K562 (cell line): ENCODE data around the gene EIF3K. TPM values are rescaled to one million over a fixed set of nuclear protein-coding genes. Genes with fewer than 3 reads are reported as not detected.

ENCODE experiments used
- ATAC-seq: fragments of 200-7000 bp; cut with Tn5 transposase; 3 replicates; pipeline ENCODE4 v1.9.1; 2020; ENCODE audit warnings: moderate library complexity
- BruUV-seq: library from RNA; stranded (reverse); fragments of 400-500 nt; replicated peaks from 2 replicates; lab custom pipeline; 2021; lab: Mats Ljungman, UMichigan
- CTCF ChIA-PET: fragments of 300-600 bp; formaldehyde crosslinking; extraction: SDS; loops from one replicate; lab custom pipeline; 2021; ENCODE audit warnings: low intra/inter-chr PET ratio; lab: Yijun Ruan, JAX
- POLR2A ChIA-PET: fragments of 300-600, 350-650 bp; sonication (Branson Sonifier 250); formaldehyde crosslinking; extraction: SDS; loops from one replicate; lab custom pipeline; 2021; ENCODE audit warnings: antibody characterized with exemption, inconsistent platforms; lab: Yijun Ruan, JAX
- DNase-seq, 4 experiments: peaks; one replicate each; pipeline versions ENCODE4 v3.0.0 to v3.0.0-alpha.2; 2011 to 2018; ENCODE audit warnings: low spot score in 3 of 4, mixed read lengths in 3 of 4; ENCODE audit errors: extremely low read depth in 1 of 4
- FAIRE-seq: peaks from 2 replicates; lab custom pipeline; 2011; peaks lifted over from hg19 to GRCh38; lab: Jason Lieb, UNC
- H2AFZ ChIP-seq: 2 replicates; pipeline ENCODE4 v1.6.0; 2011; ENCODE audit warnings: low read depth, low read length, control low read depth, inconsistent platforms
- H3K27ac ChIP-seq: fragments of 200-600 bp; 3 replicates; pipeline ENCODE4 v1.8.0; 2011; ENCODE audit warnings: low read depth, mild to moderate bottlenecking, control low read depth, inconsistent platforms, low read length, moderate library complexity, mixed read lengths; ENCODE audit errors: extremely low read depth
- H3K27me3 ChIP-seq, 2 experiments: fragments of 300-600 bp in 1 of 2; 2 replicates in 1 of 2; 3 replicates in 1 of 2; pipeline versions ENCODE4 v1.6.0 to v1.8.0; 2011; ENCODE audit warnings: inconsistent platforms in 2 of 2, low read length in 2 of 2, mild to moderate bottlenecking in 1 of 2, mixed read lengths in 1 of 2, moderate library complexity in 1 of 2; ENCODE audit not compliant: control insufficient read depth in 2 of 2, insufficient read depth in 2 of 2
- H3K36me3 ChIP-seq: fragments of 300-600 bp; 3 replicates; pipeline ENCODE4 v1.8.0; 2011; ENCODE audit warnings: mild to moderate bottlenecking, low read length, inconsistent platforms; ENCODE audit not compliant: control insufficient read depth, insufficient read depth
- H3K4me1 ChIP-seq, 2 experiments: fragments of 200-600 bp in 1 of 2; replicated peaks in 1 of 2; 2 replicates in 1 of 2; 3 replicates in 1 of 2; pipeline versions ENCODE4 v1.5.1 to v1.8.0; 2011; ENCODE audit warnings: inconsistent platforms in 2 of 2, low read length in 2 of 2, mild to moderate bottlenecking in 1 of 2, mixed read lengths in 1 of 2, moderate library complexity in 1 of 2; ENCODE audit not compliant: control insufficient read depth in 2 of 2, insufficient read depth in 2 of 2
- H3K4me2 ChIP-seq: 2 replicates; pipeline ENCODE4 v1.6.1; 2011; ENCODE audit warnings: low read length, control low read depth, inconsistent platforms, mixed read lengths; ENCODE audit not compliant: insufficient read depth
- H3K4me3 ChIP-seq: fragments of 200-600 bp; sonication (generic), shearing (Covaris generic); 2 replicates; pipeline ENCODE4 v1.5.1; 2016; ENCODE audit warnings: control low read depth, inconsistent platforms
- H3K79me2 ChIP-seq: fragments of 200-600 bp; 3 replicates; pipeline ENCODE4 v1.8.0; 2011; ENCODE audit warnings: low read length, inconsistent platforms; ENCODE audit not compliant: control insufficient read depth, insufficient read depth
- H3K9ac ChIP-seq, 2 experiments: 2 replicates each; pipeline versions ENCODE4 v1.6.0 to v1.6.1; 2011; ENCODE audit warnings: low read depth in 2 of 2, low read length in 2 of 2, control low read depth in 1 of 2, inconsistent platforms in 1 of 2, mild to moderate bottlenecking in 1 of 2, mixed read lengths in 1 of 2; ENCODE audit not compliant: insufficient read depth in 1 of 2
- H3K9me1 ChIP-seq: one replicate; pipeline ENCODE4 v1.6.0; 2011; ENCODE audit warnings: inconsistent platforms, mild to moderate bottlenecking, low read length, moderate library complexity; ENCODE audit not compliant: control insufficient read depth, insufficient read depth
- H3K9me3 ChIP-seq: replicated peaks from 2 replicates; pipeline ENCODE4 v1.5.1; 2011; ENCODE audit warnings: low read depth, low read length, inconsistent platforms; ENCODE audit not compliant: control insufficient read depth, insufficient read depth
- H4K20me1 ChIP-seq: replicated peaks from 2 replicates; pipeline ENCODE4 v1.6.1; 2011; ENCODE audit warnings: low read length, inconsistent platforms, mixed read lengths; ENCODE audit not compliant: control insufficient read depth, insufficient read depth
- ARNT ChIP-seq, 2 experiments: fragments of 450-650 bp; IDR thresholded peaks; 2 replicates each; pipeline ENCODE4 v1.6.1; 2016; ENCODE audit warnings: mild to moderate bottlenecking in 1 of 2
- CCAR2 ChIP-seq: fragments of 200-400 bp; formaldehyde crosslinking; IDR thresholded peaks from 2 replicates; pipeline ENCODE4 v1.6.1; 2017; ENCODE audit warnings: mild to moderate bottlenecking, low read depth, low read length
- CHAMP1 ChIP-seq: fragments of 450-650 bp; IDR thresholded peaks from 2 replicates; pipeline ENCODE4 v1.6.1; 2016; ENCODE audit warnings: mild to moderate bottlenecking
- COPS2 ChIP-seq: fragments of 450-650 bp; conservative IDR thresholded peaks from 2 replicates; pipeline ENCODE4 v1.6.1; 2016; ENCODE audit warnings: mild to moderate bottlenecking, moderate library complexity
- HDAC8 ChIP-seq: fragments of 450-650 bp; IDR thresholded peaks from 2 replicates; pipeline ENCODE4 v1.6.1; 2016; ENCODE audit warnings: mild to moderate bottlenecking, missing genetic modification characterization, moderate library complexity, missing compliant biosample characterization
- L3MBTL2 ChIP-seq: fragments of 450-650 bp; IDR thresholded peaks from 2 replicates; pipeline ENCODE4 v1.6.1; 2016; ENCODE audit warnings: mild to moderate bottlenecking, moderate library complexity
- MEF2D ChIP-seq: conservative IDR thresholded peaks from 2 replicates; pipeline ENCODE4 v1.6.1; 2016; ENCODE audit warnings: low read depth, missing genetic modification characterization, missing compliant biosample characterization
- MLX ChIP-seq, 2 experiments: fragments of 450-650 bp in 1 of 2; sonication (generic) in 1 of 2; formaldehyde crosslinking; conservative IDR thresholded peaks; 2 replicates each; pipeline versions ENCODE4 v1.4.0 to v1.8.1; 2020 to 2022; ENCODE audit warnings: mild to moderate bottlenecking in 1 of 2, missing genetic modification reagents in 1 of 2
- MTF1 ChIP-seq: fragments of 250-450 bp; sonication (Bioruptor Pico); IDR thresholded peaks from 2 replicates; pipeline ENCODE4 v1.9.0; 2021; ENCODE audit warnings: moderate library complexity, mild to moderate bottlenecking, inconsistent platforms, borderline replicate concordance
- NFE2 ChIP-seq: IDR thresholded peaks from 2 replicates; pipeline ENCODE4 v1.6.1; 2014; ENCODE audit warnings: antibody characterized with exemption, low read depth
- NKRF ChIP-seq: fragments of 450-650 bp; IDR thresholded peaks from 2 replicates; pipeline ENCODE4 v1.6.1; 2016; ENCODE audit warnings: borderline replicate concordance
- NR3C1 ChIP-seq: sonication (generic); formaldehyde crosslinking; IDR thresholded peaks from 2 replicates; pipeline ENCODE4 v1.8.1; 2022; ENCODE audit warnings: missing genetic modification reagents
- SUPT5H ChIP-seq: fragments of 450-650 bp; IDR thresholded peaks from 2 replicates; pipeline ENCODE4 v1.6.1; 2016
- TAF9B ChIP-seq: fragments of 450-650 bp; IDR thresholded peaks from 2 replicates; pipeline ENCODE4 v1.6.1; 2018; ENCODE audit warnings: mild to moderate bottlenecking; ENCODE audit not compliant: partially characterized antibody
- ZNF143 ChIP-seq: sonication (generic); formaldehyde crosslinking; IDR thresholded peaks from 2 replicates; pipeline ENCODE4 v1.9.0; 2022; ENCODE audit warnings: mild to moderate bottlenecking, missing genetic modification reagents
- WGBS: fragments of 100-300 bp; shearing (Covaris generic); methylation state at CpG from one replicate; pipeline ENCODE4 v1.1.6; 2016; ENCODE audit warnings: low coverage, mixed read lengths; ENCODE audit not compliant: insufficient coverage; ENCODE audit errors: missing lambda C conversion rate; 5-methylcytosine and 5-hydroxymethylcytosine counted together
- in situ Hi-C: fragments of 300-500 bp; cut with MboI; formaldehyde crosslinking; loops from 4 replicates; pipeline ENCODE4 v1.15.0; 2018; ENCODE audit warnings: inconsistent platforms, mixed read lengths
- intact Hi-C: fragments of 100-400 bp; cut with micrococcal nuclease; formaldehyde crosslinking; loops from 2 replicates; pipeline ENCODE4 v1.14.2; 2022
- polyA plus RNA-seq, 8 experiments: library from polyadenylated mRNA; depleted of rRNA in 4 of 8; stranded (reverse) in 5 of 8; unstranded in 3 of 8; fragments of >200 nt; fragmentation: Nextera tagmentation in 2 of 8; fragmentation: Illumina TruSeq in 1 of 8; extraction: Ambion mirVana in 2 of 8; extraction: Trizol in 1 of 8; gene quantifications; 2 replicates each; pipeline versions ENCODE4 v1.2.1 to v1.2.3, GENCODE V29; 2011 to 2014; ENCODE audit warnings: inconsistent platforms in 1 of 8, missing spikeins in 1 of 8
- total RNA-seq, 7 experiments: library from RNA; depleted of rRNA in 6 of 7; stranded (reverse); fragments of >200 nt in 6 of 7; fragmentation: Illumina TruSeq in 2 of 7; extraction: Trizol in 2 of 7; gene quantifications; 2 replicates each; pipeline versions ENCODE4 v1.2.1 to v1.2.3, GENCODE V29; 2011 to 2021; ENCODE audit warnings: low replicate concordance in 1 of 7

The EIF3K gene
- total and polyA plus RNA-seq, 9 of the 15 experiments (the other 6 are each of a cell fraction or from before 2014, with no cell fraction given): 387 to 1,827 (median 733) TPM

GRCh38 chr19:38678891-38679494 lies 60.0 kb downstream of the EIF3K start (continued):
- TF ChIP-seq CHAMP1 (no peak), L3MBTL2 (no peak)

GRCh38 chr19:38679839-38680238 lies 60.9 kb downstream of the EIF3K start:
- H3K79me2 ChIP-seq: peaks cover 97% of the 10 kb centered on the region
- no peaks in the 10 kb centered on the region for H3K27me3 ChIP-seq
- ATAC-seq: no peak
- 68% methylated on average over 4 of the region's 4 CpGs for whole genome bisulfite sequencing
- no peak for FAIRE-seq
- H2AFZ ChIP-seq: no peak overlapping the region
- ChIA-PET CTCF (no interaction called here), POLR2A (no interaction called here)
- peaks cover 61% of the 10 kb centered on the region for H3K36me3 ChIP-seq
- DNase-seq: no peak
- H4K20me1 ChIP-seq: peaks cover 11% of the 10 kb centered on the region; the same call in 1 of the 2 replicates
- peaks cover 7% of the 10 kb centered on the region for H3K9me3 ChIP-seq
- BruUV-seq: no TSS peak
- no peak overlapping the region for H3K27ac ChIP-seq
- in situ Hi-C loops: no loop called here
- peaks cover 3% of the 10 kb centered on the region for H3K9me1 ChIP-seq
- H3K4me1 ChIP-seq: peaks cover 76 to 90% of the 10 kb centered on the region in 2 experiments
- no peak overlapping the region for H3K9ac ChIP-seq
- H3K4me3 ChIP-seq: no peak overlapping the region
- H3K4me2 ChIP-seq: no peak overlapping the region
- intact Hi-C loops: loop anchor here (5.0 kb wide), 2 partner anchors 43 to 47 kb away; no protein-coding TSS in a partner anchor
- TF ChIP-seq COPS2 (no peak), HDAC8 (no peak), NFE2 (no peak), ZNF143 (no peak), ARNT (IDR thresholded peaks at IDR 0.05) (no peak), MEF2D (tag) (no peak), CCAR2 (no peak), NR3C1 (CRISPR knock-in tag) (no peak), TAF9B (no peak), NKRF (no peak), SUPT5H (no peak), MTF1 (CRISPR knock-in tag) (no peak), MLX (CRISPR knock-in tag; conservative IDR thresholded peaks at IDR 0.05) (no peak)
